Transverse colon (tissue), 4 donors: ENCODE results near the gene EIF4ENIF1. TPM values are rescaled to one million over a fixed set of nuclear protein-coding genes. Genes with fewer than 3 reads are reported as not detected.
"Not testable (repeated sequence)": the region's sequence is repeated elsewhere in the genome, so short reads cannot be mapped to it uniquely, and the experiment has no call there.

Experiments used
- DNase-seq: peaks from one replicate; pipeline ENCODE4 v3.0.0-alpha.2; 2019
- H3K27ac ChIP-seq, 4 donors: fragments of 200-600 bp; sonication (generic); 2 replicates each; pipeline ENCODE4 v1.5.1; 2016 to 2018; ENCODE audit warnings: inconsistent platforms in 4 of 4
- H3K27me3 ChIP-seq: fragments of 200-600 bp; sonication (generic); 2 replicates; pipeline ENCODE4 v1.5.1; 2017; ENCODE audit warnings: inconsistent platforms
- H3K36me3 ChIP-seq, 4 donors: fragments of 200-600 bp; sonication (generic); 2 replicates each; pipeline ENCODE4 v1.5.1; 2017 to 2019; ENCODE audit warnings: inconsistent platforms in 4 of 4
- H3K4me1 ChIP-seq, 4 donors: fragments of 200-600 bp; sonication (generic); 2 replicates each; pipeline ENCODE4 v1.5.1; 2017 to 2020; ENCODE audit warnings: inconsistent platforms in 4 of 4
- H3K4me3 ChIP-seq, 4 donors: fragments of 200-600 bp; sonication (generic); 1 replicate in 1 of 4; 2 replicates in 3 of 4; pipeline versions ENCODE4 v1.5.1 to v1.6.1; 2017 to 2019; ENCODE audit warnings: inconsistent platforms in 4 of 4
- H3K9me3 ChIP-seq, 2 donors: fragments of 200-600 bp; sonication (generic); 2 replicates each; pipeline ENCODE4 v1.5.1; 2017 to 2019; ENCODE audit warnings: inconsistent platforms in 2 of 2
- CTCF ChIP-seq, 5 experiments: fragments of 200-600 bp in 3 of 5; fragments of 450-650 bp in 2 of 5; sonication (generic) in 3 of 5; IDR thresholded peaks; 1 replicate in 2 of 5; 2 replicates in 3 of 5; pipeline ENCODE4 v1.5.1; 2016 to 2017; ENCODE audit warnings: antibody characterized with exemption in 5 of 5, inconsistent platforms in 3 of 5, mild to moderate bottlenecking in 2 of 5, moderate library complexity in 1 of 5
- EP300 ChIP-seq: sonication (generic); formaldehyde crosslinking; IDR thresholded peaks from one replicate; pipeline ENCODE4 v1.6.1; 2017; ENCODE audit warnings: antibody characterized with exemption, low read depth
- POLR2A ChIP-seq: fragments of 450-650 bp; IDR thresholded peaks from one replicate; pipeline ENCODE4 v1.6.1; 2016; ENCODE audit warnings: antibody characterized with exemption, mild to moderate bottlenecking, moderate library complexity
- POLR2AphosphoS5 ChIP-seq, 3 donors: sonication (generic); formaldehyde crosslinking; IDR thresholded peaks; one replicate each; pipeline ENCODE4 v1.6.1; 2016; ENCODE audit warnings: antibody characterized with exemption in 3 of 3
- WGBS, 2 donors: methylation state at CpG; one replicate each; pipeline ENCODE4 v1.1.5; 2018; ENCODE audit warnings: low coverage in 1 of 2; 5-methylcytosine and 5-hydroxymethylcytosine counted together
- in situ Hi-C, 4 donors: fragments of 200-750 bp; cut with MboI; loops; one replicate each; pipeline versions ENCODE4 v1.15.0 to v1.15.1; 2017; ENCODE audit warnings: low sequenced_read_pairs in 3 of 4, low pct_ligation_motif_present in 1 of 4, low pct_unique_long_range_greater_than_20kb in 1 of 4
- intact Hi-C: fragments of 100-400 bp; cut with DNase I; formaldehyde crosslinking; loops from one replicate; pipeline ENCODE4 v1.15.1; 2023; ENCODE audit warnings: low total_unique reads
- total RNA-seq, 4 donors: library from RNA; depleted of rRNA; stranded (reverse); fragments of >200 nt; gene quantifications; one replicate each; pipeline ENCODE4 v1.1.0, GENCODE V29; 2016

The EIF4ENIF1 gene
- total RNA-seq, 4 donors from 2014 or later: 14.4 to 66.1 (median 17.2) TPM

DNA sequence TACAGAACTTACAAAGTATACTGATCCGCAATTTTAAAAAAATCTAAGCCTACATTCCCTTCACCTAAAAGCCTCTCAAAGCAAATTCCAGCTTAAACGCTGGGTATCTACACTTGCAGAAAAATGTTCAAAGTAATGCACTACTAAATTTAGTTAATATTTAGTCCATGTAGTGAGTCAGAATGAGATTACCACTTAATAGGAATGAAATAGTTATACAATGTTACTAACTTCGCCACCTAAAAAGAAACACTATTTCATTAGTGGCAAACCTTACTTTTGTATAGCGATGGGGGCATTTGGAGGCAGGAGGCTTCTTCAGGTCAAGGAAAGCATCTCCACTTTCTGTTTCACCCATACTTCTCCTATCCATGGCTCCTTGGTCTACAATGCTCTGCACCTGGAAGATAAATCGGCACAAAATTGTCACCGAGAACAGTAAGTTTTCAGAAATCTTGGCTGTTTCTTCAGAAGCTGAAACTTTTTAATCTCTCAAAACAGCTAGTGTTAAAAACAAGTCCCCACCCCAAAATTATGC is 1.2 kb downstream of the EIF4ENIF1 start:
- intact Hi-C loops: loop anchor here (5.0 kb wide), 1 partner anchor 139 kb away; no protein-coding TSS in a partner anchor
- TF ChIP-seq CTCF (IDR thresholded peaks at IDR 0.05): no peak
- TF ChIP-seq POLR2A: no peak
- TF ChIP-seq POLR2AphosphoS5 (IDR thresholded peaks at IDR 0.05): no peak
- no peak for TF ChIP-seq EP300
- no peaks in the 10 kb centered on the region for H3K27me3 ChIP-seq
- peaks cover 16 to 30% (median 22%) of the 10 kb centered on the region in 4 donors for H3K4me1 ChIP-seq
- peaks cover 0 to 10% (median 0%) of the 10 kb centered on the region in 4 donors for H3K36me3 ChIP-seq
- in situ Hi-C loops: loop anchor here in 1 of 4 donors (25.0 kb wide), 1 partner anchor 149 kb away; no protein-coding TSS in a partner anchor
- H3K9me3 ChIP-seq: no peaks in the 10 kb centered on the region
- H3K27ac ChIP-seq: peak overlapping the region; percentile 93 to 99 (median 96)
- H3K4me3 ChIP-seq: peak overlapping the region in 3 of 4 donors; percentile 85 to 94 (median 94)
- WGBS, 2 donors: 67 to 79% methylated on average over 4 to 6 of the region's 6 CpGs
- no peak for DNase-seq

DNA sequence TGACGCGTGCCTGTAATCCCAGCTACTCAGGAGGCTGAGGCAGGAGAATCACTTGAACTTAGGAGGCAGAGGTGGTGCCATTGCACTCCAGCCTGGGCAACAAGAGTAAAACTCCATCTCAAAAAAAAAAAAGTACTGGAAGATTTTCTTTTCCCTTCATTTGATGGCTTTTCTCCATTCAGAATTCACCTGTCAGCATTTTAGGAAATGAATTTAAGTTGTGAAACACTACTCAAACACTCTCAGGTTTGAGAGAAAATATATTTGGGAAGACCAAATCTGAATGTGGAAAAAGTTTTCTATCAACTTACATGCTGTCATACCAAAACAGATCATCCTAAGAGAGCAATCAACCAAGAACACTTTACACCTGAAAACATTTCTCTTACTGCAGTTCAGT is 2.7 kb downstream of the EIF4ENIF1 start:
- Histone ChIP-seq H3K27me3 (no peaks in the 10 kb centered on the region), H3K4me1 (peaks cover 16 to 30% (median 22%) of the 10 kb centered on the region in 4 donors), H3K27ac (no peak overlapping the region), H3K9me3 (no peaks in the 10 kb centered on the region), H3K4me3 (no peak overlapping the region), H3K36me3 (peaks cover 0 to 10% (median 0%) of the 10 kb centered on the region in 4 donors)
- no peak for DNase-seq
- TF ChIP-seq EP300 (no peak), CTCF (IDR thresholded peaks at IDR 0.05) (no peak), POLR2A (no peak), POLR2AphosphoS5 (IDR thresholded peaks at IDR 0.05) (no peak)
- in situ Hi-C loops: loop anchor here in 1 of 4 donors (25.0 kb wide), 1 partner anchor 150 kb away; no protein-coding TSS in a partner anchor
- 92 to 100% methylated on average over 2 of the region's 2 CpGs for WGBS, 2 donors
- intact Hi-C loops: loop anchor here (5.0 kb wide), 1 partner anchor 140 kb away; no protein-coding TSS in a partner anchor

DNA sequence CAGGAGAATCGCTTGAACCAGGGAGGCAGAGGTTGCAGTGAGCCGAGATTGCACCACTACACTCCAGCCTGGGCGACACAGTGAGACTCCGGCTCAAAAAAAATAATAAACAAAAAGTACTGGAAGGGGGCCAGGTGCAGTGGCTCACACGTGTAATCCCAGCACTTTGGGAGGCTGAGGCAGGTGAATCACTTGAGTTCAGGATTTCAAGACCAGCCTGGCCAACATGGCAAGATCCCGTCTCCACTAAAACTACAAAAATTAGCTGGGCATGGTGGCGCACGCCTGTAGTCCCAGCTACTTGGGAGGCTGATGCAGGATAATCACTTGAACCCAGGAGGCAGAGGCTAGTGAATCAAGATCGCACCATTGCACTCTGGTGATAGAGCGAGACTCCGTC is 3.3 kb downstream of the EIF4ENIF1 start:
- in situ Hi-C loops: loop anchor here in 1 of 4 donors (25.0 kb wide), 1 partner anchor 151 kb away; no protein-coding TSS in a partner anchor
- intact Hi-C loops: loop anchor here (5.0 kb wide), 1 partner anchor 141 kb away; no protein-coding TSS in a partner anchor
- not testable (repeated sequence) for DNase-seq, H3K27me3 ChIP-seq, H3K4me3 ChIP-seq, H3K27ac ChIP-seq, H3K9me3 ChIP-seq
- 88 to 94% methylated on average over 11 of the region's 11 CpGs for WGBS, 2 donors
- Histone ChIP-seq H3K4me1 (peaks cover 14 to 28% (median 21%) of the 10 kb centered on the region in 4 donors), H3K36me3 (peaks cover 0 to 15% (median 3%) of the 10 kb centered on the region in 4 donors)

- H3K9me3 ChIP-seq, H3K27me3 ChIP-seq, intact Hi-C loops, H3K4me3 ChIP-seq, DNase-seq, H3K27ac ChIP-seq: not testable (repeated sequence)
- peaks cover 0 to 14% (median 0%) of the 10 kb centered on the region in 4 donors for H3K4me1 ChIP-seq
- peaks cover 0 to 21% (median 9%) of the 10 kb centered on the region in 4 donors for H3K36me3 ChIP-seq
- WGBS, 2 donors: 88 to 100% methylated on average over 3 to 8 of the region's 8 CpGs
- in situ Hi-C loops: loop anchor here in 1 of 4 donors (25.0 kb wide), 1 partner anchor 155 kb away; no protein-coding TSS in a partner anchor
Measured at GRCh38 chr22:31482470-31482869, 7.2 kb downstream of the EIF4ENIF1 start.

- Histone ChIP-seq H3K27ac (no peak overlapping the region), H3K36me3 (peaks cover 0 to 21% (median 9%) of the 10 kb centered on the region in 4 donors), H3K9me3 (no peaks in the 10 kb centered on the region), H3K4me3 (no peak overlapping the region), H3K27me3 (no peaks in the 10 kb centered on the region), H3K4me1 (peaks cover 0 to 14% (median 0%) of the 10 kb centered on the region in 4 donors)
- TF ChIP-seq POLR2AphosphoS5 (IDR thresholded peaks at IDR 0.05): no peak
- TF ChIP-seq POLR2A: no peak
- TF ChIP-seq EP300: no peak
- TF ChIP-seq CTCF (IDR thresholded peaks at IDR 0.05): no peak
- intact Hi-C loops: no loop called here
- WGBS, 2 donors: 88 to 100% methylated on average over 1 to 3 of the region's 3 CpGs
- DNase-seq: no peak
- in situ Hi-C loops: loop anchor here in 1 of 4 donors (25.0 kb wide), 1 partner anchor 156 kb away; no protein-coding TSS in a partner anchor
Measured at GRCh38 chr22:31481129-31481528, 8.5 kb downstream of the EIF4ENIF1 start.
